ENCODE results near the gene CXCL11. TPM values are rescaled to one million over a fixed set of nuclear protein-coding genes. Genes with fewer than 3 reads are reported as not detected.

The CXCL11 gene
- total and polyA plus RNA-seq, 10 of the 15 experiments (the other 5 are each of a cell fraction or from before 2014, with no cell fraction given), result 0.04 TPM; not detected in 9

DNA sequence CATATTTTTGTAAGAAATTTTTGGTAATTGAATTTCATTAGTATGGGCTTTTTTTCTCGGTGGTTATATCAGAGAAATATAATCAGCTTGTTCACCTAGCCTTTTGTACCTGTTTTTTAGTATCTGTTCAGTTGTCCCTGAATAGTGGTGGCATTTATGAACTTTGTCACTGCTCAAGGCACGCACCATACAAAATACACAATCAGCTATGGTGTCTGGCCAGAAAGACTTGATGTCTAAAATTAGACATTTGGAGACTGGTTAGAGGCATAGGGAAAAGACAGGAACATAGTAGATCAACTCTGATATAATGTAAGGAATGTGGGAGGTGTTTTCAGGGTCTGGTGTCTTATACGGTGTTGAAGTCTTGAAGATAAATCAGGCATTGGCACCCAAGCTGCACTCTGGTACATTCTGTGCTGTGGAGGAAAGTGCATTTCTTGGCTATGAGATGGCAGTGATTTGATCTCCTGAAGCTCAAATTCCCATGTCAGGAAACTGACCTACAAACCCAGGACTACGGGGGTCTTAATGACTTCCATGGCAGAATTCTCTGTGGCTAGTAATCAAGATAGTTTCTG, 42.3 kb upstream of the CXCL11 start (continued):
- TF ChIP-seq, protein P1, sequence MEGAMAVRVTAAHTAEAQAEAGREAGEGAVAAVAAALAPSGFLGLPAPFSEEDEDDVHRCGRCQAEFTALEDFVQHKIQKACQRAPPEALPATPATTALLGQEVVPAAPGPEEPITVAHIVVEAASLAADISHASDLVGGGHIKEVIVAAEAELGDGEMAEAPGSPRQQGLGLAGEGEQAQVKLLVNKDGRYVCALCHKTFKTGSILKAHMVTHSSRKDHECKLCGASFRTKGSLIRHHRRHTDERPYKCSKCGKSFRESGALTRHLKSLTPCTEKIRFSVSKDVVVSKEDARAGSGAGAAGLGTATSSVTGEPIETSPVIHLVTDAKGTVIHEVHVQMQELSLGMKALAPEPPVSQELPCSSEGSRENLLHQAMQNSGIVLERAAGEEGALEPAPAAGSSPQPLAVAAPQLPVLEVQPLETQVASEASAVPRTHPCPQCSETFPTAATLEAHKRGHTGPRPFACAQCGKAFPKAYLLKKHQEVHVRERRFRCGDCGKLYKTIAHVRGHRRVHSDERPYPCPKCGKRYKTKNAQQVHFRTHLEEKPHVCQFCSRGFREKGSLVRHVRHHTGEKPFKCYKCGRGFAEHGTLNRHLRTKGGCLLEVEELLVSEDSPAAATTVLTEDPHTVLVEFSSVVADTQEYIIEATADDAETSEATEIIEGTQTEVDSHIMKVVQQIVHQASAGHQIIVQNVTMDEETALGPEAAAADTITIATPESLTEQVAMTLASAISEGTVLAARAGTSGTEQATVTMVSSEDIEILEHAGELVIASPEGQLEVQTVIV (IDR thresholded peaks at IDR 0.05; ENCODE audit: borderline replicate concordance, partially characterized antibody), result no peak
- TF ChIP-seq CREM (IDR thresholded peaks at IDR 0.05; ENCODE audit: low read depth) (no peak), MEF2A (IDR thresholded peaks at IDR 0.05; ENCODE audit: insufficient read depth, low read depth, low read length) (no peak)

DNA sequence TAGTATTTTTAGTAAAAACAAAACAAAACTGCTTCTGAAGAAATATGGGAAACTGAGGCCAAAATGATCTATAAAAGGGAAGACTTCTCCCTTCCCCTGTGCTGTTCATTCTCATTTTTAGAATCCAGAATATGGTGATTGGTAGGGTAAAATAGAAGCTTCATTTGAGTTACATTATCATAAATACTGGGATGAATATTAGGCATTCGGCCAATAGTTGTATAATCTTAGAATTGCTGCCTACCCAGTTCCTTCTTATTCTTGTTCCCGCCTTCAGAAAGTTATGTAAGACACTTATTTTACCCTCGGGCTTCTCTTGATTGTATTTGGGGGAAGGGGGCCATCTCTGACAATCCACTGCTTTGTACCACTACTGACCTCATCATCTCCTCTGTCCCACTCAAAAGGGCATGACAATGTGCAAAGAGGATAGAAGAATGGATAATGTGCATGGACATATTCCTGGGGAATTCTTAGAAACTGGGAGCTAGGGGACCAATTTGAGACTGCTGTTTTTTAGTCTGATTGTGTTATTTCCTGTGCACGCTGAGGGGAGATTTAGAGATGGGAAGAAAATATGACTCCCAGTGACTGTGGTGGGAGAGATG, 39.2 kb upstream of the CXCL11 start:
- BruUV-seq (replicated peaks), result no TSS peak
- H3K27me3 ChIP-seq (replicated peaks in 1 of 2; ENCODE audit: control insufficient read depth in 2 of 2, insufficient read depth in 2 of 2, low read length in 1 of 2), result peaks cover 0 to 8% of the 10 kb centered on the region in 2 experiments; a peak in 1 of 4 replicates
- no peak for ATAC-seq
- H3K4me3 ChIP-seq, result no peak overlapping the region
- ChIA-PET RAD21 (ENCODE audit: unreplicated experiment) (no interaction called here), POLR2A (no interaction called here), CTCF (no interaction called here), SMC1A (ENCODE audit: uncharacterized antibody, unreplicated experiment) (interaction anchor here (1.6 kb wide), 1 partner anchor 79 kb away, joined by 4 read pairs; no protein-coding TSS in a partner anchor)
- no peaks in the 10 kb centered on the region for H3K79me2 ChIP-seq (ENCODE audit: control insufficient read depth, insufficient read depth, low read length)
- H4K20me1 ChIP-seq (ENCODE audit: control insufficient read depth, insufficient read depth), result no peaks in the 10 kb centered on the region
- intact Hi-C loops (cut with micrococcal nuclease; ENCODE audit: unreplicated experiment), result no loop called here
- no peaks in the 10 kb centered on the region for H3K36me3 ChIP-seq (ENCODE audit: control insufficient read depth in 2 of 2, insufficient read depth in 2 of 2, low read length in 1 of 2)
- no peak overlapping the region for H2AFZ ChIP-seq (ENCODE audit: control insufficient read depth, low read depth, low read length)
- no peaks in the 10 kb centered on the region for H3K4me1 ChIP-seq (ENCODE audit: control insufficient read depth, insufficient read depth, low read length)
- DNase-seq (ENCODE audit: low read depth, low spot score), result no peak
- TF ChIP-seq STAT1 (conservative IDR thresholded peaks at IDR 0.05) (no peak), CBFB (IDR thresholded peaks at IDR 0.05; ENCODE audit: low read depth) (no peak), RAD51 (IDR thresholded peaks at IDR 0.05) (no peak), NR2C2 (IDR thresholded peaks at IDR 0.05; ENCODE audit: borderline replicate concordance, control insufficient read depth, insufficient read length, low read depth) (no peak), ZNF622 (IDR thresholded peaks at IDR 0.05) (no peak), TARDBP (IDR thresholded peaks at IDR 0.05; ENCODE audit: borderline replicate concordance) (no peak)
- H3K9ac ChIP-seq (ENCODE audit: control insufficient read depth, insufficient read depth, low read length), result no peak overlapping the region
- no peaks in the 10 kb centered on the region for H3K9me3 ChIP-seq (replicated peaks; ENCODE audit: control insufficient read depth, insufficient read depth, low read length)
- in situ Hi-C loops (cut with MboI), result no loop called here
- no peak overlapping the region for H3K27ac ChIP-seq (ENCODE audit: control insufficient read depth, insufficient read depth)
- no peak for FAIRE-seq
- H3K4me2 ChIP-seq (ENCODE audit: control insufficient read depth, insufficient read depth), result no peak overlapping the region
- WGBS (ENCODE audit: insufficient coverage, insufficient replicate concordance, low lambda C conversion rate, missing lambda C conversion rate), result 36% methylated on average over 4 of the region's 4 CpGs
